NCI-H524 (cell line): ENCODE data around the gene KAT6B.
"Not testable (repeated sequence)": the region's sequence is repeated elsewhere in the genome, so short reads cannot be mapped to it uniquely, and the experiment has no call there.

ENCODE experiments used
- DNase-seq, 2 experiments: peaks; one replicate each; lab custom pipeline; 2025; lab: John Stamatoyannopoulos, UW

Gene KAT6B

DNA sequence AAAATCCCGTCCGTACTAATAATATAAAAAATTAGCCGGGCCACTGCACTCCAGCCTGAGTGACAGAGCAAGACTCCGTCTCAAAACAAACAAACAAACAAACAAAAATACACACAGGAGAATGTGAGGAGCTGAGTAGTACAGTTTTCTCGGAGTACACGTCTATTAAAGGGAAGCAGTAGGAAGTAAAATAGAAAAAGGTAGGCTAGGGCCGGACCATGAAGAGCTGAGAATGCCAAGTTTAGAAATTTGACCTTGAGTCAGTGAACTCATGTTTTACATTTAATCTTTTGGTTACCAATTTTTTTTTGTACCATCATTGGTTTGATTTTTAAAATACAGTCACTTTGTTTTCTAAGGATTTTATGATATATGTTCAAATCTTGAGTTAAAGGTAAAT, 64.1 kb downstream of the KAT6B start:
- no peak for DNase-seq

DNA sequence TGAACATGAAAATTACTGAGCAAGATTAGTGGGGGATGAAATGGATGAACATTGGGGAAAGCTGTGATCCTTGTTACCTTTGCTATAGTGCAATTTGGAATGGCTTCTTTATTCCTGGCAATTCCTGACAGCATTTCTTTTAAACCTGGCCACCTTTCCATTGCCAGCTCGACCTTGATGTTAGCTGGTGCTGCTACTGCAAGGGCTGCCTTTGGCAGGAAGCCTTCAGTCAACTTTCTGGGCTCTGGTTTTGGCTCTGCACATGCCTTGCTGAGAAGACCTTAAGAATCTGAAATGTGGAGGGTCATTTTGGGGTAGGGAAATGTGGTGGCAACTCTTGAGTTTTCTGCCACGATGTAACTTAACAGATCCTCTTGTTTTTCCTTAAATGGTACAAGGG, 64.7 kb downstream of the KAT6B start:
- DNase-seq: no peak

DNA sequence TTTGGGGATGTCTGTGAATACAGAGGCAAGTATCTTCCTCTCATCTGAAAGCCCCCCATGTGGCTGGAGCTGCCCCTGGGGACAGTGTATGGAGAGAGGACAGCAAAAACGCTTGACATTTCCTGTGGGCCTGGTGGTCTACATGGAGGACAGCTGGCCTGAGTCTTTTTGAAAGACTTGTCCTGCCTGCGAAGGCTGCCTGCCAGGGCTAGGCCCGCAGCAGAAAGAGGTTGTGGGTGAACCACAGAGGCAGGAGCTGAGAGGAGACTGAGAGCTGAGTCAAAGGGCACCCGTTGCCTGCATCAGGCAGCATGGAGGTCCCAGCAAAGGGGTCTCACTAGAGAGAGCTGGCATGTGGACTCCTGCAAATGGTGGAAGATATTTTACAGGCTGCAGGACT, 66.4 kb downstream of the KAT6B start:
- no peak for DNase-seq

- DNase-seq: not testable (repeated sequence)
Observed at GRCh38 chr10:74893329-74893728, 66.9 kb downstream of the KAT6B start.

DNA sequence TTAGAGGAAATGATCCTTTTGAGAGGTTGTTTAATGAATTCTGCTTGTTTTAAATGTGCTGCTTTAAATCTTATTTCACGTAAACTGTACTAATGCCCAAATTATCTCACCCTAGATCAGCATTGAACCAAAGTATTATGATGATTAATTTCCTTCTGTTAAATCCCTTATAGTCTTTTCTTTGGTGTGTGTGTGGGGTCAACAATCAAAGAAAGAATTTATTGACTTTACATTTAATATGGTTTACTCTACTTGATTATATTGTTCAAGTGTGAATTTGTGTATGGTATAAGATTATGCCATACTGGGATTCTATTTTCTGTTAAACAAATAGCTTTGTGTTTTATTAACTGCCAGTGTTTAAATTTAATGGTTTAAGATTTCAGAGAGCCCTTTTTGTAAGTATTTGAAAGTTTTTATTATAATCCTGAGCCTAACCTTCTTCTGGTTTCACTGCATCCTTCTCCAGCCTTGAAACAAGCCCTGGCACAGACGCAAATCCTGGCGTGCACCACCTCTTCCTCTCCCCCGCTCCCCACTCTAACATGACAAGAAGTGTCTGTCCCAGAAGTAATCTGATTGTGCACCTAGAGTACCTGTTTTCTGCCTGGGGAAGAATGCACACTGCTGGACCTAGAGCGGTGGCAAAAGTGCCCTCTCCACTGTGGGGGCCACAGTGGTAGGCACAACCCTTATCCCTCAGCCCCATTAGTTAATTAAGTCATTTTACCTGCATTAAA, 70.6 kb downstream of the KAT6B start:
- DNase-seq: no peak

DNA sequence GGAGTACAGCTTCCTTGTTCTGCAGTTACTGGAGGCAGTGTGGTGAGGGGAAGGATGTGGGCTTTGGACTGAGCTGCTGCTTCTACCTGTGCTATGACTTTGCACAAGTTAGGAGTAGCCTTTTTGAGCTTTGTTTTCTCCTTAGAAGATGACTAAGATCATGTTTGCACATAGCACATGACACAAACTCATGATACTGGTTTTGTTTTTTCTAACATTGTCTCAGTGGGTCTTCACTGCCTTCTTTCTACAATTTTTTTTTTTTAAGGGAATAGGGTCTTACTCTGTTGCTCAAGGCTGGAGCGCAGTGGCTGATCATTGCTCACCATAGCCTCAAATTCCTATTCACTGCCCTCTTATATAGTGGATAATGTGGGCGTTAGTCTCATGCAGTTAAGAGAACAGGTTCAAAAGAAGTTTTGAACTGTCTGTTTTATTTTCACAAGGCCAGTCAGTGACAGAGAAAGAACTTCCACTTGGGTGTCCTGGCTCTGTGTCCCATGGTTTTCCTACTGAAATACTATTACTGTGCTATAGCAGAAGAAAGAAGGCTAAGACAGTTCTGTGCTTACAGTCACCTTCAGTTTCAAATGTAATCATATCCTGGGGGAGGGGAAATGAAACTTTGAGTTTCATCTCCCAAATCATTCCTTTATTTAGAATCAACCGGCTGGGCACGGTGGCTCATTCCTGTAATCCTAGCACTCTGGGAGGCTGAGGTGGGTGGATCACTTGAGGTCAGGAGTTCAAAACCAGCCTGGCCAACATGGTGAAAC, 72.0 kb downstream of the KAT6B start:
- no peak for DNase-seq

DNA sequence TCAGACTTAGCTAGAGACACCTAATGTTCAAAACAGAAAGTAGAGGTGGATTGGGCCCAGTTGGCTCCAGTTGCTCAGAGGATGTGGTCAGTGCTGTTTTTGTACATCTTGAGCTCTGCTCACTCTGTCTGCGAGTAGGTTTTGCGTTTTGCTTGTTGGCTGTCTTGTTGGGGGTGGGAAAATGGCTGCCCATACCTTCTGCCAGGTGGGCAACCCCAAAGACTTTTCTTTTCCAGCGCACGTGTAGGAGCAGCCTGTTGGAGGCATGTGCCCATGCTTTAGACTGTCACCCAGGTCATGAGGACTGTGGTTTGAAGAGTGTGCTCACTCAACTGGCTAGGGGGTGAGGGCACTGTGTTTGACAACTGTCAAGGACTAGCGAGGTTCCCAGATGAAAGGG, 73.9 kb downstream of the KAT6B start:
- no peak for DNase-seq

- no peak for DNase-seq
Observed at GRCh38 chr10:74901301-74901700, 74.9 kb downstream of the KAT6B start.

GRCh38 chr10:74901867-74902450, 75.6 kb downstream of the KAT6B start:
- no peak for DNase-seq

DNA sequence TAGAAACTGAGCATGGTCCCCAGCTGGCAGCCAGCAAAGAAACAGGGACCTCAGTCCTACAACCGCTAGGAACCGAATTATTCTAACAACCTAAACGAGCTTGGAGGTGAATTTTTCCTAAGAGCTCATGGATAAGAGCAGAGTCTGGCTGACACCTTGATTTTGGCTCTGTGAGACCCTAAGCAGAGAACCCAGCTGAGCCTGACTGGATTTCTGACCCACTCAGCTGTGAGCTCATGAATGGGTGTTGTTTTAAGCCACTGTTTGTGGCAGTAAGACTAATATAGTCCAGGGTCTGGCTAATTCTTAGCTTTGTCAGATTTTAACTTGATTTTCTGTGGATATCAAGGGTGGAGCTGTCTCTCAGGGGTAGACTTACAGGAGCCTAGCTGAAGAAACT, 77.1 kb downstream of the KAT6B start:
- DNase-seq: no peak

DNA sequence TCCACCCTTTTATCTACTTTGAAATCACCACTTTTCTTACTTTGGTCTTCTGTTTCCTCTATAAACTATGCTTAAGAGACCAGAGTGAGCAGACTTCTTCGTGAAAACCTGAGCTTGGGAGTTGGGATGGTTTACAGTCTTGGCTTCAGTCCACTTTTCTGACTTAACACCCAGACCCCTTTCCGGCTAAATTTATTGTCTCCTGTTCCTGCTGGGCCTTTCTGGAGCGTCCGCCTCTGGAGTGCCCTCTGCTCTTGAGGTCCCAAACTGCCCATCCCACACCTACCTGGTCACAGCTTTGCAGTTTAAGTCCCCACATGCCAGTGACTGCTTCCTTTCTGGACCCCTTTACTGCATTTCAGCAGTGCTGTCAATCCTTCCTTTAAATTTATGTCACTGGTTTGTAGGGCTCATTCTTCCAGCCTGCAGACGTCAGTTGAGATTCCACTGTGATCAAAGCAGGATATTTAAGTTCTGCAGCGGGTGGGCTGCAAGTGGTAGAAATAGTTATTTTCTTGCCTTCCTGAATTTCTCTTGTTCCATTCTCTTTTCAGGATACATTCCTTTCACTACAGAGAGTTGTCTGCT, 80.3 kb downstream of the KAT6B start:
- no peak for DNase-seq

DNA sequence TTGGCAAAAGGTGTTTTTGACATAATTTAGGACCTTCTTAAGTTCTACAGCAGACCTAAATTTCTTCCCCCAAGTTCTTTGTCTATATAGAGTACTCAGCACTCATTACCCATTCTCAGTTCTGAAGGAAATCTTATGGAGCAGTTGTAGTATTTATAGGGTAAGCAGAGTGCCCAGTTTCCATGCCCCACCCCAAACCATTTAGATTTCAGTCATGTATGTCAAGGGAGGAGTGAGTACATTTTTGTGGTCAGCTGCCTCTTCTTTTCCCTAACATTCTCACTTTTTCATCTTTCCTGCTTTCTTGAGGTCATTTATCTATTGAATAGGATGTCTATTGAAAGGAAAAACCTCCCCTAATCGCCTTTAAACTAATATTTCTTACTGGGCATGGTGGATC, 83.3 kb downstream of the KAT6B start:
- no peak for DNase-seq

GRCh38 chr10:74910241-74910975, 84.0 kb downstream of the KAT6B start:
- no peak for DNase-seq

DNA sequence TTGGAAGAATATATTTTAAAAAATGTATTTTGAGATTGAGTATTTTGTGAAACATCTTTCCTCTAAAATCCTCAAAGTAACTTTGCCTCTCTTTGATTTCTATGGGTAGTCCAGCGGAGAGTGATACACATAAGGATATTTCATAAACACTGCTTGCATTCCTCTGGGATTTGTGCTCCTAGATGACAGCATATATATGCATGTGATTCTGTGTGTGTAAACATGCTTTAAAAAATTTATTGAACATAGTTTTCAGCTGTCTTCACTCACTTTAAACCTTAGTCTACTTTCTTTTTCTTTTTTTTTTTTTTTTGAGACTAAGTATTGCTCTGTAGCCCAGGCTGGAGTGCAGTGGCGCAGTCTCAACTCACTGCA, 84.6 kb downstream of the KAT6B start:
- DNase-seq: no peak

GRCh38 chr10:74912182-74912581, 85.8 kb downstream of the KAT6B start:
- DNase-seq: no peak

GRCh38 chr10:74912682-74913081, 86.3 kb downstream of the KAT6B start:
- no peak for DNase-seq

DNA sequence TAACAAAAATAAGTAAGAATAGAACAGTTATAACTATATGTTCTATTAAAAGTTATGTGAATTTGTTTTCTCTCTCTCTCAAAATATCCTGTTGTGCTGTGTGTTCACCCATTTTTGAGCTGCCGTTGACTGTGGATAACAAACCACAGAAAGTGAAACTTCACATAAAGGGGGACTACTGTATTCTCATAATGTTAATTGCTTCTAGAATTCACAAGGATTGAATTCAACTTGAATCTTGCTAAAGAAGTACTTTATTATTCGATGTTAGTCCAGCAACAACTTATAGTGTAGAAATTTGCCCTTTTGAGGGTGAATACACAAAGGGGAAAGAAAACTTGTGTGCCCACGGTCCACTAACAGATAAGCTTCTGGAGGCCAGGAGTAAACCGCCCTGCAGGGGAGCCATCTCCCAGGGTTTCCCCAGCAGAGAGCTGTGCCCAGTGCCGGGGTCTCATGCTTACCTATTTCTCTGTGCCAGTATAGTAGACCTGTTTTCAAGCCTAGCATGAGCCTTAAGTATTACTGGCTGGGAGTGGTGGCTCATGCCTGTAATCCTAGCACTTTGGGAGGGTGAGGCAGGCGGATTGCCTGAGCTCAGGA, 87.1 kb downstream of the KAT6B start:
- DNase-seq: no peak

DNA sequence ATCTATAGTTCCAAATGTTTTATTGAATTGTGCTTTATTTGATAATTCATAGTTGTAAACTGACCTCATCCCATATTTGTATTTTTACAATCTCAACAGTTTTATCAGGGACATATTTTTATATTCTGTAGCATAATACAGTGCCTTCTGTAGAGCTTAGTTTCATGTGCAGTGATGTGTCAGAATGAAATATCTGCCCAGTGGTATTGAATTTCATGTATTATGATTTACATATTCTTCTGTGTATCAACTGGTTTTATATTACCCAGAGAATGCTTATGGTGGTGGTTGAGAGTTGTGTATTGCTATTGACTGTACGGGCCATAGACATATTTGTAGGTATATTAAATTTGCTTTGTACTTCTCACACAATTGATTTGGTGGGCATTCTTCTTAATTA, 89.9 kb downstream of the KAT6B start:
- DNase-seq: peak in 1 of 2 experiments; percentile 2

GRCh38 chr10:74917481-74918077, 91.2 kb downstream of the KAT6B start:
- DNase-seq: no peak

- no peak for DNase-seq
Observed at GRCh38 chr10:74919671-74920070, 93.3 kb downstream of the KAT6B start.

DNA sequence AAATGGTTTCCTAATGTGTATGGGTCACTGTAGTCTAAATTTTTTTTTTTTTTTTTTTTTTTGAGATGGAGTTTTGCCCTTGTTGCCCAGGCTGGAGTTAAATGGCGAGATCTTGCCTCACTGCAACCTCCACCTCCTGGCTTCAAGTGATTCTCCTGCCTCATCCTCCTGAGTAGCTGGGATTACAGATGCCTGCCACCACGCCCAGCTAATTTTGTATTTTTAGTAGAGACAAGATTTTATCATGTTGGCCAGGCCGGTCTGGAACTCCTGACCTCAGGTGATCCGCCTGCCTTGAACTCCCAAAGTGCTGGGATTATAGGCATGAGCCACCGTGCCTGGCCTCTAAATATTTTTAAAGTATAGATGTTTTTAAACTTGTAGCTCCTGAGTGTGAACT, 94.7 kb downstream of the KAT6B start:
- not testable (repeated sequence) for DNase-seq
